T follicular helper cell (primary cell): ENCODE data around the gene TRABD2A.
"Not testable (repeated sequence)": the region's sequence is repeated elsewhere in the genome, so short reads cannot be mapped to it uniquely, and the experiment has no call there.

ENCODE experiments used
- DNase-seq: peaks from one replicate; pipeline ENCODE4 v3.0.0-alpha.2; 2020; ENCODE audit warnings: low read depth

TRABD2A gene

DNA sequence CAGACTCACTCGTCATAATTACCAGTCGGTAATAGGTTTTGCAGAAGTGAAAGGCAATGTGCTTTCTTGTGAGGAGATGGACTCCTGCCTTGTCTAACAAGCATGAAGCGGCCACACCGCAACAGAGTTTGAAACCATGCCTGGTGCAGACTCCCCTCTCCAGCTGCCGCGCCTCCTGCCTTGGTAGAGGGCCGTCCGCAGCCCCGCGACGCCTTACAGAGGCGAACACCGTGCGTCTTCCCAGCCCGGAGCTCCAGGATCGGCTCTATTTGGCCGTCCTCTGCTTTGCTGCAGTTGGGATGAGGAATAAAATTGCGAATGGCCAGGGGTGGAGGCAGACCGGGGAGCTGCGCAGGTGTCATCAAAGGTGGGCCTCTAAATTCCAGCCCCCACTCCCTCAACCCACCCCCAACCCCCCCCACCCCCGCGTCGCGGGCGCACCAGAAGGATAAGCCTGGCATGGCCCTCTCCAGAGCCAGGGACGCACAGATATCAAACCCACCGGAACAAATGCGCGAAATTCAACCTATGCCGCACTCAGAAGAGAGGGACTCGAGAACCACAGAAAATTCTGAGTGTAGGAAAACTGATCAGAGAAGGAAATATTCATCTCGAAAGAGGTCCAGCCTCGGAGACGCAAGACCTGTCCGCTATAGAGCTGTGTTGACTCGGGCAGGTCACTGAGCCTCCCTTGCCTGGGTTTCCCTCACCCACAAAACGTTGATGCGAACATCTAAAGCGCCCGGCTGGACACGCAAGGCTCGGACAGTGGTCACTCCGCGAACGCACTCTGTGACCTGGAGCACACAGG lies 1.1 kb downstream of the TRABD2A start:
- DNase-seq: no peak

DNA sequence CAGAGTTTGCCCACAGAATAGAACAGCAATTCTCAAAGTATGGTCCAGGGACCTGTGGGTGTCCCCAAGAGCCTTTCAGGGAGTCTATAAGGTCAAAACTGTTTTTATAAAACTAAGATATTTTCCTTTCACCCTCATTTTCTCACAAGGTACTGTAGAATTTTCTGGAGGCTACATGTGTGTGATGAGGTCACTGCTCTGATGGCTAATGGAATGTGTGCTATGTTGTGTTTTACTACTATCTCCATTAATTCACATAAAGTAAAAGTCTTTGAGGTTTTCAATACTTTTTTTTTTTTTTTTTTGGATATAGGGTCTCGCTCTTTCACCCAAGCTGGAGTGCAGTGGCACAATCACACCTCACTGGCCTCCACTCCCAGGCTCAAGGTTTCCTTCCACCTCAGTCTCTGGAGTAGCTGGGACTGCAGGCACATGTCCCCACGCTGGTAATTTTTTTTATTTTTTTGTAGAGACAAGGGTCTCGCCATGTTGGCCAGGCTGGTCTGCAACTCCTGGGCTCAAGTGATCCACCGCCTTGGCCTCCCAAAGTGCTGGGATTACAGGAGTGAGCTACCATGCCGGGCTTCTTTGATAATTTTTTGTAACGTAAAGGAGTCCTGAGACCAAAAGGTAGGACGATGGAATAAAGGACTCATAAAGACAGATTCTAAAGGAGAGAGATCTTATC lies 1.8 kb downstream of the TRABD2A start:
- no peak for DNase-seq

DNA sequence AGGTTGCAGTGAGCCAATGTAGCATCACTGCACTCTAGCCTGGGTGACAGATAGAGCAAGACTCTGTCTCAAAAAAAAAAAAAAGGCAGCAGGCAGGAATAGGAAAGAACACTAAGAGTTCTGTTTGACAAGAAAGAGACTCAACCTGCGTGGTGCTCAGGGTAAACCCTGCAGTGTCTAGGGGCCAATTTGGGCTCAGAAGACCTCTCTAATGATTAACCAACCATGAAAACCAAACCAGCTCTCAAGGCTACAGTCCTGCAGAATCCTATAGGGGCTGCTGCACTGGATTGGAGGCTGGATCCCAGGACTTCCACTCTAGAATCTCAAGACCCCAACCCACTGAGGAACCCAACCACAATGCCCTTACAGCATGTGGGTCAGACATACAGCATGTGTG lies 2.4 kb downstream of the TRABD2A start:
- DNase-seq: no peak

DNA sequence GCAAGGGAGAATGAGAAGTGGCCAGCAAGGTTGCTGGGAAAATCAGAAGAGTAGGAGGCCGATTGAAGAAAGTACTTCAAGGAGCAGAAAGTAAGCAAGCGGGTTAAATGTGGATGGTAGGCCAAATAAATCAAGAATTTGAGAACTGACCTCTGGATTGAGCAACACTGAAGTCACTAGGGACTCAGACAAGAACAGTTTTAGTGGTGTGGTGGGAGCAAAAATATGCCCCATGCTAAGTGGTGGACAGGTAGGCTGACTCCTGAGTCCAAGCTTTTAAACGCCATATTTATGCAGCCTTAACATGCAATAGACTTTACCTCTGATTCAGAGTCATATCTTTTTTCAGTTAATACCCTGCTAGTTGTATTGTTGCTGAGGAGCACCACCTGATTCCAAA lies 4.5 kb downstream of the TRABD2A start:
- no peak for DNase-seq

DNA sequence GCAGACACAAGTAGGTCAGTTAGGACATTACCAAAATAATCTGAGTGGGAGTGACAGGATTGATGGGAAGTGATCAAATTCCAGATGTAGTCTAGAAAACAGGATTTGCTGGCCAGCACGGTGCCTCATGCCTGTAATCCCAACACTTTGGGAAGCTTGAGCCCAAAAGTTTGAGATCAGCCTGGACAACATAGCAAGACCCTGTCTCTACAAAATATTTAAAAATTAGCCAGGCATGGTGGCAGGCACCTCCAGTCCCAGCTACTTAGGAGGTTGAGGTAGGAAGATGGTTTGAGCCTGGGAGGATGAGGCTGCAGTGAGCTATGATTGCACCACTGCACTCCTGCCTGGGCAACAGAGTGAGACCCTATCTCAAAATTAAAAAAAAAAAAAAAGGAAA lies 5.3 kb downstream of the TRABD2A start:
- not testable (repeated sequence) for DNase-seq

DNA sequence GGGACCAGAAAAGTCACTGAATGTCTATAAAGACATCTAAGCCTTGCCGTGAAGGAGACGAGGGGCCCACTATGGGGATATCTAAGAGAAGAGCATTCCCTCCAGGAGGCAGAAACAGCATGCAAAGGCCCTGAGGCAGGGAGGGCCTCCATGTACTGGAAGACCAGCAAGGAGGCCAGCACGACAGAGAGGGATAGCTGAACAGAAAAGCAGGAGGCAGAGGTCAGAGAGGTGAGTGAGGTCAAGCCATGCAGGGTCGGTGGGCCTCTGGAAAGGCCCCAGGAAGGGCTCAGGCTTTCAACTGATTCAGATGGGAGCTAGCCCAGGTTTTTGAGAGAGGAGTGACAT lies 5.7 kb downstream of the TRABD2A start:
- DNase-seq: no peak

DNA sequence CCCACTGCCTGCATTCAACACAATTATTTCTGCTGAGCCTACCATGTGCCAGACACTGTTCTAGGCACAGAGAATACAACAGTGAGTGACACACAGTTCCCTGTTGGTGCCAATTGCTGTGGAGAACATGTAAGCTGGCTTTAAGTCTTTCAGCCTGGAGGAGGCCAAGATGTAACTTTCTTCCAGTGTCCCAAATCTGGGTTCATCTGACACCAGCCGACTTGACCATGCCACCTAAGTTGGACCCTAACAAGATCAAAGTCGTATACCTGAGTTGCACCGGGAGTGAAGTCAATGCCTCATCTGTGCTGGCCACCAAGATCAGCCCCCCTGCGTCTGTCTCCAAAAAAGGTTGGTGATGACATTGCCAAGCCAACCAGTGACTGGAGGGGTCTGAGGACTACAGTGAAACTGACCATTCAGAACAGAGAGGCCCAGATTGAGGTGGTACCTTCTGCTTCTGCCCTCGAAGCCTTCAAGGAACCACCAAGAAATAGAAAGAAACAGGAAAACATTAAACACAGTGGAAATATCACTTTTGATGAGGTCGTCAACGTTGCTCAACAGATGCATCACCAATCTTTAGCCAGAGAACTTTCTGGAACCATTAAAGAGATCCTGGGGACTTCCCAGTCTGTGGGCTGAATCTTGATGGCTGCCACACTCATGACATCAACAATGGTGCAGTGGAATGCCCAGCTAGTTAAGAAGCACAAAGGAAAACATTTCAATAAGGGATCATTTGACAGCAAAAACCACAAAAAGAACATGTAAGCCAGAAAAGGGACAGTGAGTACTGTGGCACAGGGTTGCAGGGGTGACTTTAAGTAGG lies 6.3 kb downstream of the TRABD2A start:
- DNase-seq: no peak

DNA sequence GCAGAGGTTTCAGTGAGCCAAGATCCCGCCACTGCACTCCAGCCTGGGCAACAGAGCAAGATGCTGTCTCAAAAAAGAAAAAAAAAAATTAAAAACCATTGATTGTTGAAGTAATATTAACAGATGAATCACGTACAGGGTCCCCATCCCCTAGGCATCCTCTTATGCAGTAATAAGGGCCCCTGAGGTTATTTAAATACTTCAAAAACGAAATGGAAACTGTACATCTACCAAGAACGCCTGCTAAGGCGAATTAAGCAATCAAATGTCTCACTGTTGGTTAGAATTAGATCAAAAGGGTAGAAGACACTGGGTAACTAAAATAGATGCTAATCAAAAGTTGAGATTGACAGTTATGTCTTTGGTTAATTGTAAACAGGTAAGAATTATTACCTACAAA lies 7.5 kb downstream of the TRABD2A start:
- DNase-seq: no peak

DNA sequence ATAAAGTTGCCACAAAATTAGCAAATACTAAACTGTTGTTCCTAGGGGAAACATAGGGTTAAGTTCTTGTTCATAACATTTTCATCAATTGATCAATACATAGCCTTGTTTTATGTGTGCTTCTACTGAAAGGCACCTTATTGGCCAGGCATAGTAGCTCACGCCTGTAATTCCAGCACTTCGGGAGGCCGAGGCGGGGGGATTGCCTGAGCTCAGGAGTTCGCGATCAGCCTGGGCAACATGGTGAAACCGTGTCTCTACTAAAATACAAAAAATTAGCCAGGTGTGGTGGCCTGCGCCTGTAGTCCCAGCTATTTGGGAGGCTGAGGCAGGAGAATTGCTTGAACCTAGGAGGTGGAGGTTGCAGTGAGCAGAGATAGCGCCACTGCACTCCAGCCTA lies 8.2 kb downstream of the TRABD2A start:
- not testable (repeated sequence) for DNase-seq

DNA sequence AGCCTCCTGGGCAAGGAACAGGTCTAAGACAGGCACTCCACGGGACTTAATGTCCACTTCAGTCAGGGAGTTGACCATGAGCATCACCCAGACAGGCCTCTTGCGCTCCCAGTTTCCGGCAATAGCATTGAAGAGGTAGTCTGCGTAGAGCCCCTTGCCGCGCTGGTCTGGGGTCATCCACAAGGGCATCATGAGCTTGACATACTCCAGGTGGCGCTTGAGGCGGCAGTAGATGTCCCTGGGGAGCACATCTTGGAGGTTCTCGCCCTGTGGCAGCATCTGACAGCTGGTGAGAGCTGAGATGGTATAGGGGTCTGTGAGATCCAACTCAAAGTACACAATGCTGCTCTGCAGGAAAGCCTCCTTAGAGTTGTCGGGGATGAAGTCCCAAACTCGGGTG lies 10.6 kb downstream of the TRABD2A start:
- no peak for DNase-seq

DNA sequence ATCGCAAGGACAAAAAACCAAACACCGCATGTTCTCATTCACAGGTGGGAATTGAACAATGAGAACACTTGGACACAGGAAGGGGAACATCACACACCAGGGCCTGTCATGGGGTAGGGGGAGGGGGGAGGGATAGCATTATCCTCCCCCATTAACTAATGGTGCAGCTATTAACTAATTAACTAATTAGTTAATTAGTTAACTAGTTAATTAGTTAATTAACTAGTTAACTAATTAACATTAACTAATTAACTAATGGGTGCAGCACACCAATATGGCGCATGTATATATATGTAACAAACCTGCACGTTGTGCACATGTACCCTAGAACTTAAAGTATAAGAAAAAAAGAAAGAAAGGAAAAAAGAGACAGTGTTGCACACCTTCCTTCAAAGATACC lies 12.6 kb downstream of the TRABD2A start:
- not testable (repeated sequence) for DNase-seq

DNA sequence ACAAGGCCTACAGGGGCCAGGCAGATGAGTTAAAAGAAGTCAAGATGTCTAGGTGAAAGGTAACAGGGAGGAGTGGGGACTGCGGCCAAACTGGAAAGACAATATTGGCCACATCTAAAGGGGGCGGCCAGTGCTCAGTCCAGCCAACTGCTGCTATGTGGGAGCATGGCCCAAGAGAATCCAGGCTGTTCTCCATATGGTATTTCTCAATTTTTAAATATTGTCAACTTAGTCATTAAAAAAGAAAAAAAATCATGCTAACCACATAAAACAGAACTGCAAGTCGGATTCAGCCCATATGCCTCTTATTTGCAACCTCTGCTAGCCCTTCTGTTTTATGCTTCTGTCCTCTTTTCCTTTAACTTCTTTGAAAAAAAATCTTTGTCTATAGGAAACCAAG lies 14.8 kb downstream of the TRABD2A start:
- DNase-seq: no peak

DNA sequence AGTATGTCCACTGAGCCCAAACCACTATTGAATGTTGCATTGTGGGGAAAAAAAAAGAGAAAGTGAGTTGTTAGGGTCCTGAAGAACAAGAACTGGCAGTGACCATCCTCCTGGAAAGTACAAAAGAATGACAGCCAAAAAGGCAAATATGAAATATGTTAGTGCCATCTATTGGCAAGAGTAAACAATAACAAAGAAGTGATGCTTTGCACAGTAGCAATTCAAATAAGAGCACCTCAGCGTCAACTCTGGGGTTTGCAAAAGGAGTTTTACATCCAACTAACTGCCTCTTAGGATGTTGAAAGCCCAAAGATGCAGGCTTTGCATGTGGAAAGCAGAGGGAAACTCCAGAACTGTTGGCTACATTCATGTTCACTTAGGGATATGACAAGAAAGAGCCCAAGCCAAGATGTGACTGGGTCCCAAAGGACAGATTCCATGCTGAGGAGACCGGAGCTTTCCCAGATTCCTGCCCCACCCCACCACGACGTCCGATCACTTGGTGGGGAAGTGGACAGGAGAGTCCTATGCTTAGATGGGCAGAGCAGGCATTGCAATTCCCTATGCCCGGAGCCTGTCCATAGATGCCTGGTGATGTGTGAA lies 15.6 kb downstream of the TRABD2A start:
- DNase-seq: no peak

DNA sequence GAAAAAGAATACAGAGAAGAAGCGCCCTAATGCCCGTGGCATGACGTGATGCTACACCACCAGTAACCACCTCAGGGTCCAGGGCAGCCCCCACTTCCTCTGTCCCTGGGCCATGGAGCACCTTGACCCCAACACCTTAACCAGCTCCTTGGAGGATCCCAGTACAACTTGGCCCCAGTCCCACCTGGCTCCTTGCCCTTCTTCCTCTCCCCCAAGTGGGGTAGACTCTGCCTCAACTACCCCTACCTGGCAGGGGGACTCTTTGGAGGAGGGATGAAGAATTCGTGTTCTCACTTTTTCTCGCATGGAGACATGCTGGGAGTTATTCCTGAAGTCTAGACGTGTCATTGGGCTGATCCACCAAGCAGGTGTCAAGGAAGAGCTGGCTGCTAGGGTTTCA lies 18.9 kb downstream of the TRABD2A start:
- no peak for DNase-seq

DNA sequence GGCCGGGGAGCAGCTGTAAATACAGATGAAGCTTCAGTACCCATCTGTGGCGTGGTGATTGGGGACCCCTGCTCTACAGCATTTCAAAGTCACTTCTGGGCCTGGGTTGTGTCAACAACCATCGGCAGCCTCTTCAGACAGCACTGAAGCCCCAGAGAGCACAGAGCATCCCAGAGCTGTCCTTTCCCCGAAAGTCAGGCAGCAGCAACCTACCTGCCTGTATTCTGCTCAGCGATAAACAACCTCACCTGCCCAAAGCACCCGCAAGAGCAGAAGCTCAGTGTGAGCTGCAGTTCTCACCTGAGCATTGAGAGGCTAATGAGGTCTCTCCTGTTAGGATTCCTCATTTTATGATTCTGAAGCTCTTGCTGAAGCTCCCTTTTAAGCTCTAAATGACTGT lies 19.3 kb downstream of the TRABD2A start:
- DNase-seq: no peak

DNA sequence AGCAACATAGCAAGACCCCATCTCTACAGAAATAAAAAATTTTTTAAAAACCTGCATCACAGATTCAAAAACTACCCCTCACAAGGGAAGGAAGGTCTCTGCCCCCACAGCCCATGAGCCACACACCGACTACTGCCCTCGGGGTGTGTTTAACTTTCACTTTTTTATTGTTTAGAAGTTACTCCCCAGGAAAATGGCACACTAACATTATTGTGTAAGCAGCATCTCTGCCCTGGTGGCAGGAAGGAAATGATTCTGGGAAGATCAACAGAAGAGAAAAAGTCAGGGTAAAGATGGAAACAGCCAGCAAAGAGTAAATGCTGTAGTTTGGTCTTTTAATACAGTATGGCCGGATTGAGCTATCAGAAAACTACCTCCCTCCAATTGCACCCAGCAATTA lies 21.9 kb downstream of the TRABD2A start:
- DNase-seq: no peak

DNA sequence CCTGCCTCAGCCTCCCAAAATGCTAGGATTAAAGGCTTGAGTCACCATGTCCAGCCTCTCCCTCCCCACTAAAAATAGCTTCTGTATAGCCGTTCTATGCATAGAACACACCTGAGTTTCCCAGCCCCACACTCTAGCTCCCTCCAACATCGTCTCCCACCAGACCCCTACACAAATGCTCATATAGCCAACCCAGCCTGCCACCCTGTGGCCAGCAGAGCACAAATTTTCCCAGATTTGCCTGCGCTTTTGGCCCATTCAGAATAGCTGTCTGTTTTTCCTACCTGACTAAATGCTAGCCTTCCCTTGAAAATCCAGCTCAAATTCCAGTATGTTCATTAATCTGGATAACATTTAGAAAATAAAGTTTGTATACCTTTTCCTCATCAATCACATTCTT lies 22.8 kb downstream of the TRABD2A start:
- DNase-seq: no peak

DNA sequence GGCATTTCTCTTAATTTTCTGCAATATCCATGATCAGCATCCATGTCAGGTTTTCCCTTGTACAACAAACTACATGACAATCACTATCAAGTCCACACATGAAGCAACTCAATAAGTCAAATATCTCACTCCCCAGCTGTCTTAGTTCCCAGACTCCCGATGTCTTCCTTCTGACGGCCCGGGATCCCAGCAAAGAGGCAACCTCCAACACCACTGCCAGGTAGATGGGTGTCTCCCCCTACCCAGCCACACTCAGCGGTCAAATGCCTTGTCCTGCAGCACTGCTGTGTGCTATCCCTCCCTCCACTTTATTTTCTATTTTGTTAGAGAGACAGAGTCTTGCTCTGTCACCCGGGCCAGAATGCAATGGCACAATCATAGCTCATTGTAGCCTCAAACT lies 23.3 kb downstream of the TRABD2A start:
- DNase-seq: no peak

DNA sequence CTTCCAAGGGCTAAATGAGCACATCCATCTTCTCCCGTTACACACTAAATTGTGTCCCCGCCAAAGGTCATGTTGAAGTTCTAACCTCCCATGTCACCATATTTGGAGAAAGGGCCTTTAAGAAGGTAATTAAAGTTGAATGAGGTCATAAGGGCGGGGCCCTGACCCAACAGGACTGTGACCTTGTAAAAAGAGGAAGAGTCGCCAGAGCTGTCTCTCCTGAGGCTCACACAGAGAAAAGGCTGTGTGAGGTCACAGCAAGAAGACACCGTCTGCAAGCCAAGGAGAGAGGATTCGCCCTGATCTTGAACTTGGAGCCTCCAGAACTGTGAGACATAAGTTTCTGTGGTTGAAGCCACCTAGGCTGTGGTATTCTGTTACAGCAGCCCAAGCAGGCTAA lies 24.1 kb downstream of the TRABD2A start:
- no peak for DNase-seq

DNA sequence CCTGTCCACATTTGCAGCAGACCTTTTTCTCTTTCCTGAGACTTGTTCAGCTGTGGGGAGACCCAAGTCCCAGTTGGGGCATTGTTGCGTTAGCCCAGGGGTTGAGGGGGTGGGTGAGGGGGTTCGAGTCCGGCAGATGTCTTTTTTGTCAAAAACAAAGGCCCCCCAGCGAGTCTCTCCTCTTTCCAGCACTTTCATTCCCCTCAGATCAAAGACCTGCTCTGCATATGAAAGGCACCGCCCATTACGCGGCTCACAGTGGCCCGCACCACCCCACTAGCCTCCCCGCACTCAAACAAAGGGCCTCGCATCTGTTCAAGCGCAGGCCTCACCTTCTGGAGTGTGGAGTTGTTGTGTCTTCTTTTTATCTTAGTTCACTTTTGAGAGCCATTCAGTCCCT lies 25.2 kb downstream of the TRABD2A start:
- no peak for DNase-seq

DNA sequence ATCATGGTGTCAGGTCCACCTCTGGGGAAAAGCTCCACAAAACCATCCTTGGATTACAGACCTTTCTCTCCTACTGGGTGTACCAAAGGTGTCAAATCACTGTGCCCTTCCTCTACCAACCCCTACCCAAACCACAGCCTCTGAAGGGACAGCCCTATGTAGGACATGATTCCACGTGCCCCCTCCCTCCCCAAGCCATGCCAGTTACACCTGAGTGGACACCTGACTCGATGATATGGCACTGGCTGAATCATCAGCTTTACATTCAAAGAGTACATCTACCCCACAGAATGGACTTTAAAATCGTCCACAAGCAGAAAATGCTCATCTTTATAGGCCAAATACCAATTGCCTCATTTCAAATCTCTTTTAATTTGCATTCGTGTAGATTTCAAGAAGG lies 26.0 kb downstream of the TRABD2A start:
- no peak for DNase-seq

DNA sequence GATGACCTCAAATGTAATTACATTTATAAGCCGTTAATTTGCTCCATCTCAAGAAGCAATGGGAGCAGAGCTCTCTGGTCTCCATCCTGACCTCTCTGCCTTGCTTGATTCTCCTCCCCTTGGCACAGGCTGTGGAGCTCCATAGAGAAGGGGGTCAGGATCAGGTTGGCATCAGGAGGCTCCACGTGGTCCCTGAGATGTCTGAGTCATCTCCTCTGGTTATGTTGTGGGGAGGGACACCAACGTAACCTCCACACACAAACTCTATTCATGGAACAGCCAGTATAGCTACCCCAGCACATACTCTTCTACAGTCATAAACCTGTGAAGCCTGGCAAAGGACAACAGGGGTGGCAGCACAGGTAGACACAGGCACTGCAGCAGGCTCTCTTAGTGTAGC lies 29.0 kb downstream of the TRABD2A start:
- no peak for DNase-seq

DNA sequence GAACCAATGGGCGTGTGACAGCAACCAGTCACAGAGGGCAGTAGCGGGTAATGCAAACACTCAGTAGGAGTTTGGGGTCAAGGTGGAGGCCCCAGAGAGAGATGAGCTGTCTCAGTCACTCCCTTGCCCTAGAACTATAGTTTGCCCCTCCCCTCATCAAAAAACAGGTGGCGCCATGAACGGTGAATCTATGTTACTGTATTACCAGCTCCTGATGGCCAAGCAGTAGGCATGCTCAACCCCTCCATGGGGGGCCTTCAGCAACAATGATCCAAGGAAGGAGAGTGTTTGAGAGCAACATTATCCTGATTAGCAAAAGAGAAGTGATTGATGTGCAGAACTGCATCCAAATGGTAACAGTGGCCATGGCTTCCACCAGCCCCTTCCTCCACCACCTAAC lies 30.4 kb downstream of the TRABD2A start:
- DNase-seq: no peak
